ENCODE data around the gene CRPPA. TPM values are rescaled to one million over a fixed set of nuclear protein-coding genes. Genes with fewer than 3 reads are reported as not detected.

Gene CRPPA
- total and polyA plus RNA-seq, 2 of the 4 experiments (the other 2 are of a cell fraction): 0.67 to 1.3 TPM

DNA sequence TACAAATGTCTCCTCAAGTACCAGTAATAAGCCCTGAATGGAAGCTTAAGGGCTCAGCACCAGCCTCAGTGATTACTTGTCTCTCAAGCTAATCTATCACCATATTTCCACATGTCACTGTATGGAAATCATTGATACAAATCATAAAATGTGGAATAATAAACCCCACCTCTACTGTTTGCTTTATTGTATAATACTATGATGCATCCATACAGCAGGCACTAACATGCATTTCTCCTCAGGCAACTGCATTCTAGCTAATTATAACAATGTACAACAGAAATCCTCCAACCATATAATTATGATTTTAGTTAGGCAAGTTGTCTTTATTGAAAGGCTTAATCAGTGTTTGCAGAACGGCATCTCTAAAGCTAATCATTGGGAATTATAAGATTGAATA, 26.2 kb downstream of the CRPPA start:
- Histone ChIP-seq H3K9me1 (ENCODE audit: insufficient read depth, low read length) (no peaks in the 10 kb centered on the region; the same call in 1 of the 2 replicates), H3K18ac (ENCODE audit: low read depth, low read length) (no peak overlapping the region), H2AK9ac (replicated peaks; ENCODE audit: low read depth, low read length, poor library complexity) (no peak overlapping the region), H3K14ac (replicated peaks; ENCODE audit: low read depth, low read length) (no peak overlapping the region), H4K20me1 (ENCODE audit: insufficient read depth, low read length) (0 out of 2 replicates have a peak, but pooled peaks cover 6% of the 10 kb centered on the region), H3K4me2 (ENCODE audit: low read depth, low read length) (no peak overlapping the region), H2BK20ac (ENCODE audit: low read depth, low read length) (no peak overlapping the region), H3K9me3 (ENCODE audit: control insufficient read depth, insufficient read depth, low read length) (peaks cover 22% of the 10 kb centered on the region; the same call in 1 of the 2 replicates), H4K8ac (ENCODE audit: low read depth in 2 of 2, low read length in 2 of 2) (no peak overlapping the region), H3K4me3 (ENCODE audit: insufficient read depth, low read depth, low read length) (no peak overlapping the region), H4K5ac (ENCODE audit: low read depth, low read length) (no peak overlapping the region), H2BK15ac (ENCODE audit: low read depth, low read length) (no peak overlapping the region), H3K56ac (ENCODE audit: extremely low read depth, insufficient read depth, low read length) (no peak overlapping the region), H2AK5ac (ENCODE audit: low read depth, low read length) (no peak overlapping the region), H2BK5ac (ENCODE audit: low read depth, low read length, poor library complexity, severe bottlenecking) (no peak overlapping the region), H3K4ac (ENCODE audit: low read depth, low read length) (no peak overlapping the region), H3K27me3 (ENCODE audit: control insufficient read depth, insufficient read depth, low read length) (no peaks in the 10 kb centered on the region), H3K9ac (ENCODE audit: low read depth, low read length) (no peak overlapping the region), H3K27ac (ENCODE audit: insufficient read depth, low read length) (no peak overlapping the region), H2AFZ (replicated peaks; ENCODE audit: low read length, poor library complexity) (no peak overlapping the region), H3K79me1 (ENCODE audit: low read depth in 1 of 2, low read length in 2 of 2) (no peaks in the 10 kb centered on the region; a peak in 1 of 4 replicates), H3K4me1 (ENCODE audit: control insufficient read depth, insufficient read depth, low read length) (no peaks in the 10 kb centered on the region), H4K91ac (ENCODE audit: insufficient read depth, low read depth, low read length) (no peak overlapping the region), H2BK120ac (ENCODE audit: low read depth, low read length) (no peak overlapping the region), H3K36me3 (ENCODE audit: control insufficient read depth, insufficient read depth, low read length) (no peaks in the 10 kb centered on the region), H3K23ac (ENCODE audit: low read depth, low read length) (no peak overlapping the region)
- ChIA-PET CTCF (no interaction called here), POLR2A (ENCODE audit: unreplicated experiment) (no interaction called here)
- in situ Hi-C loops (cut with MboI; ENCODE audit: low sequenced_read_pairs): no loop called here
- no TSS peak for BruUV-seq (replicated peaks)
- intact Hi-C loops (cut with micrococcal nuclease): no loop called here
- no CpG with 5 or more reads among the region's 1 CpG for WGBS, 2 experiments (ENCODE audit: extremely low coverage in 2 of 2, insufficient read length in 1 of 2)
- ATAC-seq (ENCODE audit: low read depth) (no peak), DNase-seq (no peak)
- TF ChIP-seq RFX5 (IDR thresholded peaks at IDR 0.05; ENCODE audit: low read depth, low read length): no peak
- no peak for TF ChIP-seq FOS (IDR thresholded peaks at IDR 0.05; ENCODE audit: low read depth, low read length)
- TF ChIP-seq RCOR1 (IDR thresholded peaks at IDR 0.05; ENCODE audit: insufficient replicate concordance, low read length): no peak
- no peak for TF ChIP-seq RAD21 (IDR thresholded peaks at IDR 0.05; ENCODE audit: low read length)
- no peak for TF ChIP-seq MXI1 (IDR thresholded peaks at IDR 0.05; ENCODE audit: borderline replicate concordance, low read depth, low read length)
- TF ChIP-seq, protein P1, sequence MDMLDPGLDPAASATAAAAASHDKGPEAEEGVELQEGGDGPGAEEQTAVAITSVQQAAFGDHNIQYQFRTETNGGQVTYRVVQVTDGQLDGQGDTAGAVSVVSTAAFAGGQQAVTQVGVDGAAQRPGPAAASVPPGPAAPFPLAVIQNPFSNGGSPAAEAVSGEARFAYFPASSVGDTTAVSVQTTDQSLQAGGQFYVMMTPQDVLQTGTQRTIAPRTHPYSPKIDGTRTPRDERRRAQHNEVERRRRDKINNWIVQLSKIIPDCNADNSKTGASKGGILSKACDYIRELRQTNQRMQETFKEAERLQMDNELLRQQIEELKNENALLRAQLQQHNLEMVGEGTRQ (IDR thresholded peaks at IDR 0.05; ENCODE audit: low read depth, low read length): no peak
- TF ChIP-seq NFE2L2 (IDR thresholded peaks at IDR 0.05; ENCODE audit: low read depth, low read length): no peak
- TF ChIP-seq, protein P2, sequence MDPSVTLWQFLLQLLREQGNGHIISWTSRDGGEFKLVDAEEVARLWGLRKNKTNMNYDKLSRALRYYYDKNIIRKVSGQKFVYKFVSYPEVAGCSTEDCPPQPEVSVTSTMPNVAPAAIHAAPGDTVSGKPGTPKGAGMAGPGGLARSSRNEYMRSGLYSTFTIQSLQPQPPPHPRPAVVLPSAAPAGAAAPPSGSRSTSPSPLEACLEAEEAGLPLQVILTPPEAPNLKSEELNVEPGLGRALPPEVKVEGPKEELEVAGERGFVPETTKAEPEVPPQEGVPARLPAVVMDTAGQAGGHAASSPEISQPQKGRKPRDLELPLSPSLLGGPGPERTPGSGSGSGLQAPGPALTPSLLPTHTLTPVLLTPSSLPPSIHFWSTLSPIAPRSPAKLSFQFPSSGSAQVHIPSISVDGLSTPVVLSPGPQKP (IDR thresholded peaks at IDR 0.05; ENCODE audit: borderline replicate concordance, low read depth, low read length): no peak
- TF ChIP-seq CEBPB (IDR thresholded peaks at IDR 0.05; ENCODE audit: low read depth, low read length): no peak
- no peak for TF ChIP-seq BHLHE40 (IDR thresholded peaks at IDR 0.05; ENCODE audit: low read depth, low read length)
- TF ChIP-seq CHD1 (IDR thresholded peaks at IDR 0.05; ENCODE audit: low read depth, low read length): no peak
- TF ChIP-seq MAFK (IDR thresholded peaks at IDR 0.05; ENCODE audit: low read depth, low read length): no peak
- no peak for TF ChIP-seq POLR2A (IDR thresholded peaks at IDR 0.05; ENCODE audit: low read depth, low read length)
- TF ChIP-seq SMC3 (IDR thresholded peaks at IDR 0.05; ENCODE audit: low read depth, low read length): no peak
- dilution Hi-C loops (cut with HindIII; ENCODE audit: low sequenced_read_pairs, unreplicated experiment): no loop called here

Data from IMR-90 (cell line).